Kidney tubule cell (primary cell): ENCODE measurements around the gene ITPR2.
"Not testable (repeated sequence)": the region's sequence is repeated elsewhere in the genome, so short reads cannot be mapped to it uniquely, and the experiment has no call there.

ENCODE experiments used
- DNase-seq: peaks from one replicate; pipeline ENCODE4 v3.0.0-alpha.2; 2018; ENCODE audit warnings: low spot score

ITPR2 gene

DNA sequence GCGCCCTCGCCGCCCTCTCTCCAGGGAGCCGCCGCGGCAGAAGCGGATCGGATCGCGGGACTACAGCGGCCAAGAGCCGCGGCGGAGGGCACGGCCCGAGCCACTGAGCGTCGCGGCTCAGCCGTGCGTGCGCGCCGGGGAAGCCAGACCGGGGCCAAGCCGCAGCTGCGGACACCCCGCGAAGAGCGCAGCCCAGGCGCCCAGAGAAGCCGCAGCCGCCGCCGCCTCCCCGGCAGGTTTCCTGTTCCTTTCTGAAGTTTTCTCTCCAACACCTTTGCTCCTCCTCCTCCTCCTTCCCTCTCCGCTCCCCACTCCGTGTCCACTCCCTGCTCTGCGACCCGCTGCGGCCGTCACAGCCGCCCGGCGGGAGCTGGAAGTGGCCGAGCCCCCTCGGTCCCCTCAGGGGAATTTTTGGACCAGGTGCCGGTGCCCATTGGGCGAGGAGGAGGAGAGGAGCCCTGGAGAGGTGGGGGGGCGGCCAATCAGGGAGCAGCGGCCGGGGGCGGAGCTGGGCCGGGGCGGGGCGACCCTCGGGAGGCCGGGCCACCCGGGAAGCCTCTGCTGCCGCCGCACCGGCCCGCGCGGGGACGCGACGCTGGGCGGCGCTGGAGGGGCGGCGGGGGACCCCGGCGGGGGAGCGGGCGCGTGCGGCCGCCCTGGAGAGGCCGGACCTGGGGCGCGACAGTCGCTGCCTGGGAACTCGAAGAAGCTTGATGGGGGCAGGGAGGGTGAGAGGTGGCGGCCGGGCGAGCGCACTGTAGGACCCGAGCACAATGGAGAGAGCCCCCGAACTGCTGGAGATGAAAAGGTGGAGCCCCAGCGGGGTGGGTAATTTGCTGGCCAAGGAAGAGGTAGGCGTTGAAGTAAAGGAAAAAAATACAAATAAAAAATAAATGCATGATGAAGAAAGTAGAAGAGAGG, at the start of gene ITPR2:
TSS of gene ITPR2 (minus strand) at position 373 of the 921 bp plus-strand sequence. CDS start 413 bp downstream, outside the sequence.
- DNase-seq: peak; percentile 97

DNA sequence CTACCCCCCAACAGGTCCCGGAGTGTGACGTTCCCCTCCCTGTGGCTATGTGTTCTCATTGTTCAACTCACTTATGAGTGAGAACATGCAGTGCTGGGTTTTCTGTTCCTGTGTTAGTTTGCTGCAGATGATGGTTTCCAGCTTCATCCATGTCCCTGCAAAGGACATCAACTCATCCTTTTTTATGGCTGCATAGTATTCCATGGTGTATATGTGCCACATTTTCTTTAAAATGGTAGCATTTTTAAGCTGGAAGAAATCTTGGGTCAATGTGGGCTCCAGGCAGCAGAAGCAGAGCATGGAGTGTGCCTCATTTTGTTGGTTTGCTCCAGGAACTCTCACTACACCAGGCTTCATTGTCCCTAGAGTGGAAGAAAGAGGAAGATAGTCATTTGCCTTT, 47.6 kb upstream of the ITPR2 start:
- no peak for DNase-seq

- DNase-seq: peak; percentile 52
Measured at GRCh38 chr12:26878661-26879119, 45.7 kb upstream of the ITPR2 start.

DNA sequence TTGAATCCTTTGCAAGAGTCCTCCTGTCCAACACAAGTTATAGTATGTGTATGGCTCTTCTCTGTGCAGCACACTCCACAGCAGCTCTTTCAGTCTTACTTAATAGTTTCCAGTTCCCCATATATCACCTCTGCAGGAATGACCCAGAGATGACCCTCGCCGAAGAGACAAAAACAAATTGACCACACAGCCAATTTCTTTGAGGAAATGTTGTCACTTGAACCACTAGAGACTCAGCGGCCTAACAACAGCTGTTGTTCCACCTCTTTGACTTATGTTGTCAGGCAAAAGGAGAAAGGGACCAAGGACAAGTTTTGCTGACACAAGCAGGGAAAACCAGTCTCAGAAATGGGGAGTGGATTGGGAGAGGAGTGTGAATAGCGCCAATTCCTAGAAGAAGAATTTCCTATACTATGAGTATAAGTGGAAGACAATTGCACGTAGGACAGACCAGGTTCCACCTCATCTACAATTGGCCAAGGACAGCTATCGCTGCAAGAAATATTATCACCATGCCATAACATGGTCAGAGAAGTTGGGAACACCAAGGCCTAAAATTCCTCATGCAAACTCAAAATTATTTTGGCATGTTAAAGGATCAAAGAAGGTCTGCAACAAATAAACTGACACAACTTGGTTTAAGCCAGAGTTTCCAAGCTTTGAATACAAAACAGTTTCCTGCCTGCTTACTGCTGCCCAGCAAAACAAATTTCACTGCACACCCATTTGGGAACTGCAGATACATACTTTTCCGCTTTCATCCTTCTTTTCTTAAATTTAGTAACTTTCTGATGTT, 41.7 kb upstream of the ITPR2 start:
- DNase-seq: no peak

GRCh38 chr12:26872625-26873024, 39.6 kb upstream of the ITPR2 start:
- DNase-seq: no peak

DNA sequence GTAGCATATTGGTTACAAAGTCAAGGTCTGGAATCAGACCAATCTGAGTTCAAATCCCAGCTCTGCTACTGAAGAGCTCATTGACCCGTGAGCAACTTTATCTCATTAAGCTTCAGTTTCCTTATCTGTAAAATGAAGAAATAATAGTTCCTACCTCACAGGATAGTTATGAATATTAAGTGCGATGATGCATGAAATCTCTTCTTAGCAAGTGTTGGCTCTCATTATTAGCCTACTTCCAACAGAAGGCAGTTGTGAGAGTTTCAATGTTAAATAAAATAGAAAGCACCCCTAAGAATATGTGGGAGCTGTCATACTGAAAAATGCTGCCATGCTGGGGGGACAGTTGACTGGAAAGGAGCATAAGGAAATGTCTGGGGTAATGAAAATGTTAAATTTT, 39.0 kb upstream of the ITPR2 start:
- no peak for DNase-seq

- DNase-seq: peak; percentile 22
Measured at GRCh38 chr12:26870491-26871419, 37.8 kb upstream of the ITPR2 start.

DNA sequence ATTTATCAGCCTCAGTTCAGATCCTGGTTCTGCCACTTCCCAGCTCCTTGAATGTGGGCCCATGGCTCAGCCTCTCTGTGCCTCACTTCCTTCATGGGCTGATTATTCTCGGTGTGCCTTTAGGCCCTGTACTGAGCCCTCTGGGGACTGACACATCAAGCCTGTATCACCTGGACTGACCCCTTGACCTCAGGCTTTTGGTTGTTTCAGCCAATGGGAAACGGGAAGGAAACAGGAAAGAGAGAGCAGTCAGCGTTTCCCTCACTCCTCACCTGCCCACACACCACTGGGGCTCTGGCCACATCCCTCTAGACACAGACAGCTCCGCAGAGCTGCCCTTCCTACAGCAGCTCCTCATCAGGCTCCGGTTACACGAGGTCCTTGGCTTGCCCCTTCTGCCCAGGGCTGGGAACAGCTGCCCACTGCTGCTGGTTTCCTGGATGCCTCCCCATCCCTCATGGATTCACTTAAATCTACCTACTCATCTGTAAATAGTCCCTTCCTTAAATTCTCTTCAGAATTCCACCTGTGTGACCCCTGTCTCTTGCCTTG, 37.0 kb upstream of the ITPR2 start:
- DNase-seq: no peak

GRCh38 chr12:26869104-26869494, 36.1 kb upstream of the ITPR2 start:
- DNase-seq: no peak

- no peak for DNase-seq
Measured at GRCh38 chr12:26868447-26869103, 35.6 kb upstream of the ITPR2 start.

DNA sequence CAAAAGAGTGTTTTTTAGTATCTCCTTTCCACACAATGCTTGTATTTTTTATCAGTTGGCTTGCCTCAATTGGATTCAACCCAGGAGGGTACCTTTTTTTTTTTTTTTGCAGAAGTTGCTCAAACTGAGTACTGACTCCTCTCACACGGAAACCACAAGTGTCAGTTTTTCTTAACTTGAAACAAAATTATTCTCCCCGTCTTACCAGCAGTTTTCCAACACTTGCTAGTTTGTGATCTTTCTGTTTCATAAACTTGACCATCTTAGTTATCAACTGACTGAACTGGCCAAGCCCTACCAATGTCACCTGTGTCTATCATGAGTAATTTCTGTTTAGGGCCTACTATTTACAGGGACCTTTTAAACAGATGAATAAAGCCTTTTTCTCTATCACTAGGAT, 34.1 kb upstream of the ITPR2 start:
- DNase-seq: no peak

DNA sequence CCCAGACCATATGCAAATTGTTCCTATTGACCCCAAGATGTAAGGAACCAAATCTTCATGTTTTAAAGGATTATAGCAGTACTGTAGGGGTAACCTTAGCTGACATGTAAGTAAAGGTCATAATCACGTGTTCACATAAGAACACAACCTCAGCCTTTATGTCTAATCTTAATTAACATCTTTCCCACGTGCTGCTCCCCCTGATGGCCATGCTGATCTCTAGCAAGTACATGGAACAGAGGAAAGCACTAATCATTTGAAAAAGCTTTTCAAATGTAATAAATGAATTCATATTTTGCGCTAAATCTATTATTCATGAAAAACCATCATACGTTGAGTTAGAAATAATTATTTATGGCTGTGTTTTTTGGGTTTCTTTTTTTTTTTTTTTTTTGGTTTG, 30.5 kb upstream of the ITPR2 start:
- no peak for DNase-seq

DNA sequence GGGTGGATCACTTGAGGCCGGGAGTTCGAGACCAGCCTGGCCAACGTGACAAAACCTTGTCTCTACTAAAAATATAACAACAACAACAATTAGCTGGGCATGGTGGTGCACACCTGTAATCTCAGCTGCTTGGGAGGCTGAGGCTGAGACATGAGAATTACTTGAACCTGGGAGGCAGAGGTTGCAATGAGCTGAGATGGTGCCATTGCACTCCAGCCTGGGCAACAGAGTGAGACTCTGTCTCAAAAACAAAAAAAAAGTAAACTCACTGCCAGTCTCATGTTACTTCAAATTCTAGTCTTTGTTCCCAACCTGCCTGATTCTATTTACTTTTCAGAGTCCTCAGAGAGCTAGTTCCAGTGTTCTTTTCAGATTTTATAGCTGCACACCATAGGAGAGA, 29.8 kb upstream of the ITPR2 start:
- DNase-seq: not testable (repeated sequence)

DNA sequence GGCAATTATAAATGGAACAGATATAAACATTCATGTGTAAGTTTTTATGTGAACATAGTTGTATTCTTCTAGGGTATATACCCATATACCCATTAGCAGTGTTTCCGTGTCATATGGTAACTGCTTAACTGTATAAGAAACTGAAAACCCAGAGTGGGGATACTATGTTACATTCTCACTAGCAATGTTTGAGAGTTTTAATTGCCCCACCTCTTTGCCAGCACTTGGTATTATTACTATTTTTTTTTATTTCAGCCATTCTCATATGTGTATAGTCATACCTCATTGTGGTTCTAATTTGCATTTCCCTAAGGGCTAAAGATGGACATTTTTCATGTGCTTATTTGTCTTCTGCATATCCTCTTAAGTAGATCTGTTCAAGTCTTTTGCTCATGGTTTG, 28.7 kb upstream of the ITPR2 start:
- DNase-seq: no peak

GRCh38 chr12:26857465-26858176, 24.6 kb upstream of the ITPR2 start:
- no peak for DNase-seq

DNA sequence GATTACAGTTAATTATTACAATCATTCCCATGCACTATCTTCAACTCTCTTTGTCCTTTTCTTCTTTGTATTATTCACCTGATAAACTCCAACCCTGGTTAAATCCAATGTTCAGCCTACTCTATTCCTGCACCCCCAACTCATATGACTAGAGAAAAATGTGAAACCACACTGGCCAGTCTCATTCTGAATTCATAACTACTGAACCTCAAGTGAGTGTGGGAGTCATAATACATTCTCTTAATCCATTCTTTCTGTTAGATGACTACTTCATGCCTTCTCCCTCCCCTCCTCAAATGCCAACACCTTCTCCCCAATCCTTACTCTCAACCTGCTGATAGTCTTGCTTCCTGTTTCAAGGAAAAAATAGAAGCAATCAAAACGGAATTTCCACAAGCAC, 22.3 kb upstream of the ITPR2 start:
- DNase-seq: no peak

DNA sequence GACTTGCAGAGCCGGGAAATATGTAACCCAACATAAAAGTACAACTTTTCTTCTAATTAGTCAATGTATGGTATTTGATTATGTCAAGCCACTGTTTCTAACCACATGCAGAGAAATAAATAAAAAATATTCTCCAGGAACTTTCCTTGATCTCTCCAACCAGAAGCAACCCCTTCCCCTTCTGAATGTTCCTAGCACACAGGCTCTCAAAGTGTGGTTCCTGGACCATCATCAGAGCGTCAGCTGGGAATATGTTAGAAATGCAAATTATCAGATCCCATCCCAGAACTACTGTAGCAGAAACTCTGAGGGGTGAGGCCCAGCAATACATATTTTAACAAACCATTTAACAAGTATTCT, 21.0 kb upstream of the ITPR2 start:
- no peak for DNase-seq

GRCh38 chr12:26853303-26854030, 20.5 kb upstream of the ITPR2 start:
- peak; percentile 67 for DNase-seq

GRCh38 chr12:26851031-26851809, 18.2 kb upstream of the ITPR2 start:
- no peak for DNase-seq
